Gastroesophageal sphincter (tissue), 4 donors: Measurements from ENCODE around the gene PTAR1. TPM values are rescaled to one million over a fixed set of nuclear protein-coding genes. Genes with fewer than 3 reads are reported as not detected.
"Not testable (repeated sequence)": the region's sequence is repeated elsewhere in the genome, so short reads cannot be mapped to it uniquely, and the experiment has no call there.

Experiments used
- ATAC-seq: fragments of 150-250 bp; one replicate; pipeline ENCODE4 v1.9.1; 2016; ENCODE audit warnings: mild to moderate bottlenecking, moderate library complexity
- H3K27ac ChIP-seq, 4 donors: fragments of 200-600 bp; sonication (generic) in 3 of 4; 1 replicate in 3 of 4; 2 replicates in 1 of 4; pipeline ENCODE4 v1.5.1; 2016 to 2019
- H3K27me3 ChIP-seq: fragments of 200-600 bp; sonication (generic); one replicate; pipeline ENCODE4 v1.5.1; 2019
- H3K36me3 ChIP-seq, 2 donors: fragments of 200-600 bp; sonication (generic); one replicate each; pipeline ENCODE4 v1.5.1; 2019; ENCODE audit warnings: control low read depth in 1 of 2
- H3K4me1 ChIP-seq, 3 donors: fragments of 200-600 bp; sonication (generic); 1 replicate in 2 of 3; 2 replicates in 1 of 3; pipeline ENCODE4 v1.5.1; 2016 to 2019; ENCODE audit warnings: control low read depth in 2 of 3
- H3K4me3 ChIP-seq, 2 donors: fragments of 200-600 bp; sonication (generic); one replicate each; pipeline ENCODE4 v1.5.1; 2019; ENCODE audit warnings: mild to moderate bottlenecking in 1 of 2, moderate library complexity in 1 of 2
- H3K9me3 ChIP-seq, 3 donors: fragments of 200-600 bp; sonication (generic); one replicate each; pipeline ENCODE4 v1.5.1; 2017 to 2019; ENCODE audit warnings: control low read depth in 2 of 3
- EP300 ChIP-seq: sonication (generic); formaldehyde crosslinking; IDR thresholded peaks from one replicate; pipeline ENCODE4 v1.6.1; 2017; ENCODE audit warnings: antibody characterized with exemption, mild to moderate bottlenecking
- POLR2A ChIP-seq, 2 donors: fragments of 450-650 bp; IDR thresholded peaks; one replicate each; pipeline ENCODE4 v1.6.1; 2017; ENCODE audit warnings: antibody characterized with exemption in 2 of 2, mild to moderate bottlenecking in 2 of 2, moderate library complexity in 1 of 2
- POLR2AphosphoS5 ChIP-seq: sonication (generic); formaldehyde crosslinking; IDR thresholded peaks from one replicate; pipeline ENCODE4 v1.6.1; 2017; ENCODE audit warnings: antibody characterized with exemption
- WGBS, 2 donors: methylation state at CpG; one replicate each; pipeline ENCODE4 v1.1.5; 2018; ENCODE audit warnings: low coverage in 1 of 2; 5-methylcytosine and 5-hydroxymethylcytosine counted together
- total RNA-seq, 4 donors: library from RNA; depleted of rRNA; stranded (reverse); fragments of >200 nt; gene quantifications; one replicate each; pipeline ENCODE4 v1.1.0, GENCODE V29; 2016
- TF ChIP-seq, protein P1 (sequence below), 4 experiments: fragments of 200-600 bp in 2 of 4; fragments of 450-650 bp in 2 of 4; sonication (generic) in 1 of 4; IDR thresholded peaks; one replicate each; pipeline ENCODE4 v1.5.1; 2017 to 2019; ENCODE audit warnings: antibody characterized with exemption in 4 of 4, mild to moderate bottlenecking in 2 of 4, moderate library complexity in 2 of 4

The PTAR1 gene
- total RNA-seq, 4 donors from 2014 or later: 55.0 to 91.8 (median 68.5) TPM

DNA sequence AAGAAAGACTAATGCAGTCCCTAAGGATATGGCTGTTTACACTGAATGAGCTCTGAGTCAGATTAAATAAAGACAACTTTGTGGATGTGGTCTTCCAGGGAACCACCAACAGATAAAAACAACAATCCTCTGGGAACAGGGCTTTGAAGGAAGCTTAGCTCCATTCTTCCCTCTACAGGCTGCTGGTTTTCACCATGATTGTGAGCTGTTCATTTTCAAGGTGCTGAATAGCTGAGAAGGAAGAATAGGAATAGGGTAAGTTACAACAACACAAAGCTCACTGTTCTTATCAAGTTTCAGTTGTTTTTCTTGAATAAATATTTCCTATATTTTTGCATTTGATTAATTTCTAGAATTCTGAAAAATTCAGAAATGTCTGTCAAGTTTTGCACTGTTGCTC is 25.9 kb upstream of the PTAR1 start:
- TF ChIP-seq EP300 (no peak), POLR2A (IDR thresholded peaks at IDR 0.05) (no peak), POLR2AphosphoS5 (no peak)
- TF ChIP-seq, protein P1, sequence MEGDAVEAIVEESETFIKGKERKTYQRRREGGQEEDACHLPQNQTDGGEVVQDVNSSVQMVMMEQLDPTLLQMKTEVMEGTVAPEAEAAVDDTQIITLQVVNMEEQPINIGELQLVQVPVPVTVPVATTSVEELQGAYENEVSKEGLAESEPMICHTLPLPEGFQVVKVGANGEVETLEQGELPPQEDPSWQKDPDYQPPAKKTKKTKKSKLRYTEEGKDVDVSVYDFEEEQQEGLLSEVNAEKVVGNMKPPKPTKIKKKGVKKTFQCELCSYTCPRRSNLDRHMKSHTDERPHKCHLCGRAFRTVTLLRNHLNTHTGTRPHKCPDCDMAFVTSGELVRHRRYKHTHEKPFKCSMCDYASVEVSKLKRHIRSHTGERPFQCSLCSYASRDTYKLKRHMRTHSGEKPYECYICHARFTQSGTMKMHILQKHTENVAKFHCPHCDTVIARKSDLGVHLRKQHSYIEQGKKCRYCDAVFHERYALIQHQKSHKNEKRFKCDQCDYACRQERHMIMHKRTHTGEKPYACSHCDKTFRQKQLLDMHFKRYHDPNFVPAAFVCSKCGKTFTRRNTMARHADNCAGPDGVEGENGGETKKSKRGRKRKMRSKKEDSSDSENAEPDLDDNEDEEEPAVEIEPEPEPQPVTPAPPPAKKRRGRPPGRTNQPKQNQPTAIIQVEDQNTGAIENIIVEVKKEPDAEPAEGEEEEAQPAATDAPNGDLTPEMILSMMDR (IDR thresholded peaks at IDR 0.05): no peak
- H3K4me1 ChIP-seq: no peaks in the 10 kb centered on the region
- ATAC-seq: no peak
- H3K9me3 ChIP-seq: no peaks in the 10 kb centered on the region
- H3K4me3 ChIP-seq: no peak overlapping the region
- no peaks in the 10 kb centered on the region for H3K36me3 ChIP-seq
- no peak overlapping the region for H3K27ac ChIP-seq
- H3K27me3 ChIP-seq: peaks cover 7% of the 10 kb centered on the region

DNA sequence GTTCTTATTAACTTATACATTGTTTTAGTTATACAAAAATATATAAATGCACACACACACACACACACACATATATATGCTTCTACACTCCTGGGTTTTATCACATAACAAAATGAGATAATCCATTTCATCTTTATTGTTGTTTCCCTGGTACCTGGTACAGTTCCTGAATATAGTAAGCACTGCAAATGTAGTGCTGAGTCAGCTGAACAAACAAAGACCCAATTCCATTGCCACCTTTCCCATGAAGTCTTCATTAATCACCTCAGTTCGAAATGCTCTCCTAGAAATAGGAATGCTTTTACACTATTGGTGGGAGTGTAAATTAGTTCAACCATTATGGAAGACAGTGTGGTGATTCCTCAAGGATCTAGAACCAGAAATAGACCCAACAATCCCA is 13.4 kb upstream of the PTAR1 start:
- H3K27me3 ChIP-seq: no peaks in the 10 kb centered on the region
- no peak for TF ChIP-seq EP300
- TF ChIP-seq POLR2A (IDR thresholded peaks at IDR 0.05): no peak
- H3K4me1 ChIP-seq: no peaks in the 10 kb centered on the region
- no peak overlapping the region for H3K4me3 ChIP-seq
- H3K36me3 ChIP-seq: no peaks in the 10 kb centered on the region
- 50 to 62% methylated on average over 1 of the region's 1 CpG for WGBS, 2 donors
- no peak for ATAC-seq
- H3K27ac ChIP-seq: no peak overlapping the region
- H3K9me3 ChIP-seq: no peaks in the 10 kb centered on the region

DNA sequence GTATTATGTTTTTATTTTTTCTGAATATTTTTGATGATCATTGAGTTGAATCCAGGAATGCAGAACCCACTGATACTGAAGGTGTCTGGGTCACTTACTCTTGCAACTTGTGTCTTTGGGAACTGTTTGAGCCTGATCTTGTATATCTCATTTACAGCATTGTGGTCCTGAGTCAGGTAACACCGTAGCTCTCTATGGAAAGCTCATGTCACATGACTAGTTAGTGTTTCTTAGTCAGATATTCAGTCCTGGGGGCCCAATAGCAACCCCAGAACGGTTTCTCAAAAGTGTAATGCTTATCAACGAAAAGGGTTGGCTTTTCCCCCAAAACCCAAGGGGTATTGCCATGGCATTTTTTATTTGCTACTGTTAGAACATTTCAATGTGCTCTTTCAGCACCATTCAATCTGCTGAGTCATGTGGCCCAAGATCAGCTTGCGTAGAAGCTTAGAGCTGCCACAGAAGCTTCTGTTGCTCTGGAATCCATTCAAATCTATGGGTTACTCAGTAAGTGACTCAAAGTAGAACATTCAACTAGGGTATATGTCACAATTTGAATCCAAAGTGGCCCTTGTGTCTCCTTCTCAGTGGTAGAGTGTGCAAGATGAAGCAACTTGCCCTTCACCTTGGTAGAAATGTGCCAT is 12.1 kb upstream of the PTAR1 start:
- Histone ChIP-seq H3K27ac (no peak overlapping the region), H3K27me3 (no peaks in the 10 kb centered on the region), H3K4me1 (no peaks in the 10 kb centered on the region), H3K9me3 (no peaks in the 10 kb centered on the region), H3K36me3 (no peaks in the 10 kb centered on the region), H3K4me3 (no peak overlapping the region)
- no peak for TF ChIP-seq POLR2AphosphoS5
- TF ChIP-seq, protein P1 (IDR thresholded peaks at IDR 0.05): no peak
- TF ChIP-seq POLR2A (IDR thresholded peaks at IDR 0.05): no peak
- TF ChIP-seq EP300: no peak
- no peak for ATAC-seq
- 70 to 89% methylated on average over 4 of the region's 4 CpGs for WGBS, 2 donors

DNA sequence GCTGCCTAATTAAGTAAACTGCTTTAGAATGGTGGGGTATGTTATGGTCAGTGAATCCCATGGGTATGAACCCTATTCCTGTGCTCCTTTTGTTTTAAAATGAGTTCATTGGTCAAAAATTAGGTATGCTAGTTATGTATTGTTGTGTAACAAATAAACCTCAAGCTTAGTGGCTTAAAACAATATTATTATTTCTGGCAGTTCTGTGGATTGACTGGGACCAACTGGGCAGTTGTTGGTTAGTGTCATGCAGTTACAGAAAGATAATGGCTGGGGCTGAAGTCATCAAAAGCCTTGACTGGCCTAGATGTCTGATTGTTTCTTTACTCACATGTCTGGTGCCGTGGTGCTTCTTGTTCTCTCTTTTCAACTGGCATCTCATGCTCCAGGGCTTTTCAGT is 8.9 kb upstream of the PTAR1 start:
- WGBS, 2 donors: 62% methylated on average over 1 of the region's 1 CpG; no CpG with 5 or more reads in 1 of the 2 donors
- H3K9me3 ChIP-seq: no peaks in the 10 kb centered on the region
- ATAC-seq: no peak
- no peak overlapping the region for H3K27ac ChIP-seq
- no peaks in the 10 kb centered on the region for H3K4me1 ChIP-seq
- TF ChIP-seq POLR2AphosphoS5 (no peak), EP300 (no peak), POLR2A (IDR thresholded peaks at IDR 0.05) (no peak)
- TF ChIP-seq, protein P1 (IDR thresholded peaks at IDR 0.05): no peak
- no peak overlapping the region for H3K4me3 ChIP-seq
- no peaks in the 10 kb centered on the region for H3K27me3 ChIP-seq
- no peaks in the 10 kb centered on the region for H3K36me3 ChIP-seq

DNA sequence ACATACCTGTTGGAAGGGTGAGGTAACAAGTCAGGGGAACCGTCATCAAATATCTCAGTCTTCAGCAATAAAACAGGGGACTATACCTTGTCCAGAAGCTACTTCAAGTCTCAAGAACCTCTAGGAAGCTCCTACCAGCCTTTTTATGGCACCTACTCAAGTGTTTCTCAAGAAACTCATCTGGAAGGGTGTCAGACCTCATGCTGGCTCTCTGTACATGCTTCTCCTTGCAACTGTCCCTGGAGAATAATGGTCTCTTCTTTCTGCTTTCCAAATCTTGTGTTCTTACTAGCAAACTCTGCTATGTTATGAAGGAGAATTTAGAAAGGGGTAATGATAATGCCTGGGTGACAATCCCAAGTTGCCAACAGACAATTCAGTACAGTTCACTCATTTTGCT is 8.3 kb upstream of the PTAR1 start:
- H3K4me3 ChIP-seq: no peak overlapping the region
- H3K4me1 ChIP-seq: no peaks in the 10 kb centered on the region
- ATAC-seq: no peak
- H3K27ac ChIP-seq: no peak overlapping the region
- no peaks in the 10 kb centered on the region for H3K27me3 ChIP-seq
- no peaks in the 10 kb centered on the region for H3K9me3 ChIP-seq
- TF ChIP-seq POLR2AphosphoS5 (no peak), POLR2A (IDR thresholded peaks at IDR 0.05) (no peak), EP300 (no peak)
- TF ChIP-seq, protein P1 (IDR thresholded peaks at IDR 0.05): no peak
- WGBS, 2 donors: 45 to 100% methylated on average over 1 of the region's 1 CpG
- no peaks in the 10 kb centered on the region for H3K36me3 ChIP-seq

DNA sequence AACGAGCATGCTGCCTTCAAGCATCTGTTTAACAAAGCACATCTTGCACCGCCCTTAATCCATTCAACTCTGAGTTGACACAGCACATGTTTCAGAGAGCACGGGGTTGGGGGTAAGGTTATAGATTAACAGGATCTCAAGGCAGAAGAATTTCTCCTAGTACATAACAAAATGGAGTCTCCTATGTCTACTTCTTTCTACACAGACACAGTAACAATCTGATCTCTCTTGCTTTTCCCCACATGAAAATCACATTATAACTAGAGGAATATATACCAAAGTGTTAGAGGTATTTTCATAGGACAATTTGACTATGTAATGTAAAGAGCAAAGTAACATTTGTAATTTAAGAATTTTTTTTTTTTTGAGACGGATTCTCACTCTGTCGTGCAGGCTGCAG is 4.1 kb upstream of the PTAR1 start:
- ATAC-seq: not testable (repeated sequence)

More for the DNA sequence above, 4.1 kb upstream of the PTAR1 start:
- H3K27me3 ChIP-seq, H3K36me3 ChIP-seq, H3K4me1 ChIP-seq, H3K4me3 ChIP-seq, H3K27ac ChIP-seq, H3K9me3 ChIP-seq: not testable (repeated sequence)
- WGBS, 2 donors: 63 to 67% methylated on average over 4 to 5 of the region's 5 CpGs
